Psoas muscle (tissue), 8 donors: Measurements from ENCODE around the gene RASGRF2. TPM values are rescaled to one million over a fixed set of nuclear protein-coding genes. Genes with fewer than 3 reads are reported as not detected.

Source experiments
- ATAC-seq, 4 donors: fragments of 200-7000 bp; cut with Tn5 transposase; one replicate each; pipeline ENCODE4 v1.9.1; 2020; ENCODE audit warnings: moderate library complexity in 3 of 4, mild to moderate bottlenecking in 2 of 4
- DNase-seq, 2 donors: peaks; one replicate each; pipeline ENCODE4 v3.0.0-alpha.2; 2020
- H3K27ac ChIP-seq: fragments of 200-600 bp; one replicate; pipeline ENCODE4 v1.8.0; 2022
- H3K27me3 ChIP-seq, 3 donors: fragments of 200-600 bp in 1 of 3; one replicate each; pipeline versions ENCODE4 v1.6.1 to v1.8.0; 2013 to 2022; ENCODE audit warnings: low read length in 2 of 3, mild to moderate bottlenecking in 2 of 3, moderate library complexity in 1 of 3; ENCODE audit not compliant: insufficient read depth in 3 of 3
- H3K36me3 ChIP-seq, 2 donors: fragments of 200-600 bp in 1 of 2; one replicate each; pipeline versions ENCODE4 v1.6.1 to v1.8.0; 2013 to 2022; ENCODE audit warnings: low read depth in 1 of 2, mild to moderate bottlenecking in 1 of 2, moderate library complexity in 1 of 2; ENCODE audit not compliant: insufficient read depth in 1 of 2
- H3K4me1 ChIP-seq: fragments of 200-600 bp; one replicate; pipeline ENCODE4 v1.8.0; 2022
- H3K4me3 ChIP-seq: fragments of 200-600 bp; one replicate; pipeline ENCODE4 v1.8.0; 2022; ENCODE audit warnings: mild to moderate bottlenecking
- H3K9me3 ChIP-seq: fragments of 200-600 bp; one replicate; pipeline ENCODE4 v1.8.0; 2022
- WGBS, 3 donors: extraction: QIAGEN DNeasy Blood & Tissue Kit; methylation state at CpG; one replicate each; pipeline versions ENCODE4 v1.1.6 to v1.1.7; 2013; 5-methylcytosine and 5-hydroxymethylcytosine counted together
- intact Hi-C, 2 donors: fragments of 100-400 bp; cut with DNase I; formaldehyde crosslinking; loops; one replicate each; pipeline versions ENCODE4 v1.11.0 to v1.14.2; 2022
- polyA plus RNA-seq, 3 donors: library from polyadenylated mRNA; stranded (reverse); fragments of 200-250 nt; gene quantifications; one replicate each; pipeline ENCODE4 v1.2.3, GENCODE V29; 2013
- total RNA-seq, 4 donors: library from RNA; stranded (reverse); fragmentation: NEBNext Ultra II Directional in 2 of 4; extraction: Animal tissue kit (Norgen Biotek cat#: 25700) in 2 of 4; gene quantifications; one replicate each; pipeline versions ENCODE4 v1.2.1 to v1.2.4, GENCODE V29; 2021 to 2023
- TF ChIP-seq, protein P1 (sequence below): fragments of 200-600 bp; IDR thresholded peaks from one replicate; pipeline ENCODE4 v1.8.0; 2022; ENCODE audit warnings: antibody characterized with exemption
- donor health status: healthy with polysubstance abuse.
- donor health status: DM: no; HTN: no; CAD: no; lungs with moderate emphysema.
- donor health status: Bipolar disorder and iron deficiency.
- donor health status: healthy.
- donor health status: DM: yes; HTN: yes; CAD: no.
- donor health status: DM: no; HTN: no; CAD: no.
- donor health status: DM: no; HTN: no; CAD: no.
- donor health status: DM: yes; HTN: yes; CAD: no.

The RASGRF2 gene
- total and polyA plus RNA-seq, 7 donors: 2.0 to 6.2 (median 3.2) TPM

DNA sequence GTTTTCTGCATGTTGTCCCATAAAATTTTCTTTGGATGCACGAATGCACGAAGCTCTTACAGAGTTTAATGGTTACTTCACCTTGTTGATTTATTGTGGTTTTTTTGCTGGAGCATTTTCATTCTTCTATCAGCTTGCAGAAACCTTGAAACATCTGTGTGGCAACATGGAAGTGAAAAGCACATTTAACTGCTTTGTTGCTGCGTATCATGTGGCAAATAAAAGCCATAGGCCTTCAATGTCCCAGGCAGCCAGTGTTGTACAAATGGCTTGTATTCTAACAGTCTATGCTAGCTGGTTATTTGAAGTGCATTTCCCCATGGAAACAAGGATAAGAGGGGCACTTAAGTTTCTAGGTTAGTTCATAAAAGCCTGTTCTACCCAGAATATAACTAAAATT is 42.5 kb upstream of the RASGRF2 start:
- Histone ChIP-seq H3K4me3 (no peak overlapping the region), H3K9me3 (no peaks in the 10 kb centered on the region), H3K27ac (no peak overlapping the region), H3K4me1 (no peaks in the 10 kb centered on the region), H3K36me3 (no peaks in the 10 kb centered on the region), H3K27me3 (no peaks in the 10 kb centered on the region)
- 48 to 61% (median 54%) methylated on average over 3 of the region's 3 CpGs for WGBS, 3 donors
- TF ChIP-seq, protein P1, sequence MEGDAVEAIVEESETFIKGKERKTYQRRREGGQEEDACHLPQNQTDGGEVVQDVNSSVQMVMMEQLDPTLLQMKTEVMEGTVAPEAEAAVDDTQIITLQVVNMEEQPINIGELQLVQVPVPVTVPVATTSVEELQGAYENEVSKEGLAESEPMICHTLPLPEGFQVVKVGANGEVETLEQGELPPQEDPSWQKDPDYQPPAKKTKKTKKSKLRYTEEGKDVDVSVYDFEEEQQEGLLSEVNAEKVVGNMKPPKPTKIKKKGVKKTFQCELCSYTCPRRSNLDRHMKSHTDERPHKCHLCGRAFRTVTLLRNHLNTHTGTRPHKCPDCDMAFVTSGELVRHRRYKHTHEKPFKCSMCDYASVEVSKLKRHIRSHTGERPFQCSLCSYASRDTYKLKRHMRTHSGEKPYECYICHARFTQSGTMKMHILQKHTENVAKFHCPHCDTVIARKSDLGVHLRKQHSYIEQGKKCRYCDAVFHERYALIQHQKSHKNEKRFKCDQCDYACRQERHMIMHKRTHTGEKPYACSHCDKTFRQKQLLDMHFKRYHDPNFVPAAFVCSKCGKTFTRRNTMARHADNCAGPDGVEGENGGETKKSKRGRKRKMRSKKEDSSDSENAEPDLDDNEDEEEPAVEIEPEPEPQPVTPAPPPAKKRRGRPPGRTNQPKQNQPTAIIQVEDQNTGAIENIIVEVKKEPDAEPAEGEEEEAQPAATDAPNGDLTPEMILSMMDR: no peak
- intact Hi-C loops: no loop called here
- no peak for ATAC-seq
- no peak for DNase-seq

DNA sequence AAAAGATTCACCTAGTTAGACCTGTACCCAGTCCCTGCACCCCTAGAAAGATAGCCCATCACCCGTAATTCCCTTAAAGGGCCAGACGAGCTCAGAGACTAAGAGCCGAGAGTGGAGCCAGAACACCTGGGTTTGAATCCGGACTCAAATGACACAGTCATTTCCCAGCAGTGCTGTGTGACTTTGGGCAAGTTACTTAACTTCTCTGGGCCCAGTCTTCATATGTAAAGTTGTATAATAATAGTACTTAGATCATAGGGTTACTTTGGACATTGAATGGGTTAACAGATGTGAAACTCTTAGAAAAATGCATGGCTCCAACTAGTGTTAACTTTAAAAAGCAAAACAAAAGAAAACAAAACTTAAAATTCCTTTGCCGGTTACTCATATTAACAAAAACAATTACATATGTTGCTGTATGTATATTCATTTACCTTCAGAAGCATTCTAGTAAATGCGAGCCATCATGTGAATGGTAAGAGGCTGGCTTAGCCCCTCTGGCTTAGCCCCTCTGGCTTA is 40.4 kb upstream of the RASGRF2 start:
- no peaks in the 10 kb centered on the region for H3K4me1 ChIP-seq
- intact Hi-C loops: no loop called here
- no peak for DNase-seq
- H3K27me3 ChIP-seq: no peaks in the 10 kb centered on the region
- WGBS, 3 donors: 86 to 87% (median 87%) methylated on average over 6 of the region's 6 CpGs
- no peaks in the 10 kb centered on the region for H3K36me3 ChIP-seq
- ATAC-seq: no peak
- TF ChIP-seq, protein P1: no peak
- H3K4me3 ChIP-seq: no peak overlapping the region
- H3K9me3 ChIP-seq: no peaks in the 10 kb centered on the region
- no peak overlapping the region for H3K27ac ChIP-seq

DNA sequence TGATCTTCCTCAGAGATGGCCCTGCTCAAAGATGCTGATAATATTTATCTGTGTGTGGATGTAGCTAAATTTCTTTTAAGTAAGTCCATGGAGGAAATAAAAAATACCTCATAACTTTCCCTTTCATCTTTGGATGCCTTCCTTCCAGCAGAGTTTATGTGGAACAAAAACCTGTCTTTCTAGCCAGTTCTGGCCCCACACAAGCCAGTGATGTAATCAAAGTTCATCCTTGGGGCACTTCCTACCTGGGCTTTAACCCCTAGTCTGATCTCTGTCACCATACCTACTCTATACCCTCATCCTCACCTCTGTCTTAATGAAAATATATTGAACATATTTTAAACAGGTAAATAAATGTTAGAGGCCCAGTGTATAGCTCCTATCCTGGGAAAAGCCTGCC is 39.8 kb upstream of the RASGRF2 start:
- H3K27me3 ChIP-seq: no peaks in the 10 kb centered on the region
- TF ChIP-seq, protein P1: no peak
- DNase-seq: no peak
- no peaks in the 10 kb centered on the region for H3K4me1 ChIP-seq
- H3K36me3 ChIP-seq: no peaks in the 10 kb centered on the region
- intact Hi-C loops: no loop called here
- H3K4me3 ChIP-seq: no peak overlapping the region
- no peaks in the 10 kb centered on the region for H3K9me3 ChIP-seq
- no peak for ATAC-seq
- no peak overlapping the region for H3K27ac ChIP-seq

DNA sequence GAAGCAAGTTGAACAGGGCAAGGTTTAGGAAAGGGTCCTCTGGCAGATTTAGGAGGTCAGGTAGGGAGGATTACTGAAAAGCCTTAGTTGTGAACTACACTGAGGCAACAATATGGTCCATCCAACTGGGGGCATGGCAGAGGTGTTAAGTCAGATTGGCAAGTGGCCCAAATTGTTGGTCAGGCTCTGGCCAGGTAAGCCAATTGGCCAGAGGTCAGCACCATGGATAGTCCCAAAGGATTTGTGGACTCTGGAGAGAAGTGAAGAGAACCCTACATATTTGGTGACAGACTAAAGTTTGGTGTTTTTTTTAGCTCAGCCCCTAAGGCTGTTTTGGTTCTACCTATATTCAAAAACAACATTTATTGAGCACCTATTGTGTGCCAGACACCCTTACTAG is 39.1 kb upstream of the RASGRF2 start:
- ATAC-seq (no peak), DNase-seq (no peak)
- Histone ChIP-seq H3K9me3 (no peaks in the 10 kb centered on the region), H3K27me3 (no peaks in the 10 kb centered on the region), H3K4me3 (no peak overlapping the region), H3K4me1 (no peaks in the 10 kb centered on the region), H3K36me3 (no peaks in the 10 kb centered on the region), H3K27ac (no peak overlapping the region)
- TF ChIP-seq, protein P1: no peak
- intact Hi-C loops: no loop called here

DNA sequence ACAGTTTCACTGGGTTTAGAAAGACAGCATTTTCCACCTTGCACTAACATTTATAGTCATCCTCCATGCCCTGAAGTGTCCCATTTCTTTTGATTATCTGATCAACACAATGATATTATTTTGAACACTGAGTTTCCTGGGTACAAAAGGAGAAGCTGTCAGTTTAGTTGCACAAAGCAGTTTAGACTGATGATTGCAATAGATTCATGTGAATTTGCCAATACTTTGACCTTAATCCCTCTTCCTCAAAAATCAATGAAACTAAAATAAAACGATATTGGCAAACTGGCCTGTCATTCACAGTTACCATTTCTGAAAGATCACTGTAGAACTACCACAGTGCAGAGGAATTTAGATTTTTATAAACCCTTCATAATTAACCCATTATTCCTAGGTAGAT is 34.2 kb upstream of the RASGRF2 start:
- H3K4me1 ChIP-seq: no peaks in the 10 kb centered on the region
- H3K36me3 ChIP-seq: no peaks in the 10 kb centered on the region
- H3K9me3 ChIP-seq: no peaks in the 10 kb centered on the region
- TF ChIP-seq, protein P1: no peak
- DNase-seq (no peak), ATAC-seq (no peak)
- H3K4me3 ChIP-seq: no peak overlapping the region
- 92 to 96% (median 95%) methylated on average over 1 of the region's 1 CpG for WGBS, 3 donors
- no peaks in the 10 kb centered on the region for H3K27me3 ChIP-seq
- no peak overlapping the region for H3K27ac ChIP-seq
- intact Hi-C loops: no loop called here
